ENCODE measurements around the gene UGT1A8. TPM values are rescaled to one million over a fixed set of nuclear protein-coding genes. Genes with fewer than 3 reads are reported as not detected.
A peak's percentile ranks its signal among the peaks of the same experiment; 100 is the strongest.

UGT1A8 gene
- total RNA-seq, 1 donor from 2014 or later: under 0.01 TPM

- no peak for TF ChIP-seq CTCF (IDR thresholded peaks at IDR 0.05; ENCODE audit: insufficient read depth, low read length, severe bottlenecking)
- no peak overlapping the region for H3K4me3 ChIP-seq (ENCODE audit: low read depth, low read length)
- FAIRE-seq (no peak), DNase-seq (ENCODE audit: low read depth) (peak; percentile 90)
- H3K36me3 ChIP-seq (ENCODE audit: control insufficient read depth, insufficient read depth, low read length): no peaks in the 10 kb centered on the region
- H3K27me3 ChIP-seq (ENCODE audit: control insufficient read depth, insufficient read depth, low read length): no peaks in the 10 kb centered on the region
These were observed 73.0 kb downstream of the UGT1A8 start for GRCh38 chr2:233690444-233690843.

DNA sequence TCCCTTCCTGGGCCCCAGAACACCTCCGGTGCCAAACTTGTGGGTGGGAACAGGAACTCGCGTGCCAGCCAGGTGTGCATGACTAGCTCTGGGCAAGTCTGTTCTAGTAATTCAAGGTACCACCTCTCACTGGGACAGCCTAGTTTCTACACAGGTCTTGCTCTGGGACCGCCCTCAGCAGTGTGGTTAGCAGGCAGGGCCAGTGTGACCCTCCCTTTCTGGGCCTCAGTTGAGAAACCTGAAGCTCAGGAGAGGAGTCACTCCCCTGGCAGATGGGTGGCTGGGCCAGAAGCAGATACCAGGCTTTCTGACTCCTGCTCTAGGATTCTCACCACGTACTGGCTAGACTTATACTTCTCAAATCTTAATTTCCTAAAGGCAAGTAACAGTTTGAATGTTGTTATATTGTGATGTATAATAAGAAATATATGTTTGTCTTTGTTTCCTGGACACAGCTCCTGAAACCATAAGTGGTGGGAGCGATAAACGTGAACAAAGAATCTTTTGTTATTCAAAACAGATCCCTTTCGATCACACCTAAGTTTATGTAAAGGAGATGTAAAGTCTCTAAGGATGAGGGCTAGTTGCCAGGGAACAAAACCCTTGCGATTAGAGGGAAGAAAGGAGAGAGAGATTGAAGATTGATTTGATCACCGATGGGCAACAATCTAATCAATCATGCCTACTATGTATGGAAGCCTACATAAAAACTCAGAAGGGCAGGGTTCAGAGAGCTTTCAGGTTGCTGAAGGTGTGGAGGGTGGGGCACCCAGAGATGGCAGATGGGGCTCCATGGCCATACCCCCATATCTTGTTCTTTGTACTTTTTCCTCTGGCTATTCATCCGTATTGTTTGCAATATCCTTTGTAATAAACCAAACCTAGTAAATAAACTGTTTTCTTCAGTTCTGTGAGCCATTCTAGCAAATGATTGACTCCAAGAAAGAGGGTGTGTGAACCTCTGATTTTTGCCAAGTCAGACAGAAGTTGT is 74.3 kb downstream of the UGT1A8 start:
- Histone ChIP-seq H3K27me3 (ENCODE audit: control insufficient read depth, insufficient read depth, low read length) (no peaks in the 10 kb centered on the region), H3K36me3 (ENCODE audit: control insufficient read depth, insufficient read depth, low read length) (no peaks in the 10 kb centered on the region), H3K4me3 (ENCODE audit: low read depth, low read length) (peak overlapping the region; percentile 61)
- peak; percentile 99 for DNase-seq (ENCODE audit: low read depth)
- no peak for TF ChIP-seq CTCF (IDR thresholded peaks at IDR 0.05; ENCODE audit: insufficient read depth, low read length, severe bottlenecking)
- peak; percentile 99 for FAIRE-seq

DNA sequence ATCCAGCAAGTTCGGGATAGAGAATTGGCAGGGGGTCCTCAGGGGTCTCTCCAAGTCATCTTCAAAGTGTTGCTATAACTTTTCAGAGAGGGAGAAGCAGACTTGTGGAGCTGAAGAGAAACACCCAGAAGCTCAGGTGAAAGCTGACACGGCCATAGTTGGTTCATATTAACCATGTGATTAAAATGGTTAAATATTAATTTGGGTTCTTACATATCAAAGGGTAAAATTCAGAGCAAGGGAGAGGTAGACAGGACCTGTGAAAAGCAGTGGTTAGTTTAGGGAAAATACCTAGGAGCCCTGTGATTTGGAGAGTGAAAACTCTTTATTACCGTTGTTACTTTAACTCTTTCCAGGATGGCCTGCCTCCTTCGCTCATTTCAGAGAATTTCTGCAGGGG is 75.2 kb downstream of the UGT1A8 start, which contains the start of gene UGT1A6:
UGT1A6 (plus strand) TSS at position 243 of the 400 bp plus-strand sequence; CDS start at position 358, 115 bp downstream.
- DNase-seq (ENCODE audit: low read depth) (no peak), FAIRE-seq (no peak)
- Histone ChIP-seq H3K36me3 (ENCODE audit: control insufficient read depth, insufficient read depth, low read length) (no peaks in the 10 kb centered on the region), H3K4me3 (ENCODE audit: low read depth, low read length) (peak within 1 kb of the TSS; percentile 61), H3K27me3 (ENCODE audit: control insufficient read depth, insufficient read depth, low read length) (no peaks in the 10 kb centered on the region)
- TF ChIP-seq CTCF (IDR thresholded peaks at IDR 0.05; ENCODE audit: insufficient read depth, low read length, severe bottlenecking): no peak

GRCh38 chr2:233693963-233694362 is 76.5 kb downstream of the UGT1A8 start:
- FAIRE-seq: peak; percentile 43
- TF ChIP-seq CTCF (IDR thresholded peaks at IDR 0.05; ENCODE audit: insufficient read depth, low read length, severe bottlenecking): no peak
- DNase-seq (ENCODE audit: low read depth): no peak
- peak overlapping the region; percentile 61 for H3K4me3 ChIP-seq (ENCODE audit: low read depth, low read length)
- H3K36me3 ChIP-seq (ENCODE audit: control insufficient read depth, insufficient read depth, low read length): no peaks in the 10 kb centered on the region
- H3K27me3 ChIP-seq (ENCODE audit: control insufficient read depth, insufficient read depth, low read length): no peaks in the 10 kb centered on the region

DNA sequence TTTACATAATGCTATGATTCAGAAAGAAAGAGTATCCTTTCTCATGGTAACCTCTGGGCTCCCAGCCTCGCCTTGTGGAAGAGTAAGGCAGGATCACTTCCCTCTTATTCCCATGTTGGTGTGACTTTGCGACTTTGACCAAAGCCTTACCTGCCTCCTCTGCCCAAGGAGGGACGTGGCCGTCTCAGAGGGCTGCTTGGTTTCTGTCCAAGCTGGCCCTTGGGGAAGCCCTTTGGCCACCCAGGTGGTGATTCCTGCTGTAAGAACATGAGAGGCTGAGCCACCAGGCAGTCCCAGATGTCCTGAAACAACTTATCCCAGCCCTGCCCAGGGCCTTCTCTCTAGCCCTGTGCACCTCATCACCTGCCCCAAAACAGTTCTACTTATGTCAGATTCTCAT is 81.3 kb downstream of the UGT1A8 start:
- no peak for TF ChIP-seq CTCF (IDR thresholded peaks at IDR 0.05; ENCODE audit: insufficient read depth, low read length, severe bottlenecking)
- Histone ChIP-seq H3K27me3 (ENCODE audit: control insufficient read depth, insufficient read depth, low read length) (no peaks in the 10 kb centered on the region), H3K36me3 (ENCODE audit: control insufficient read depth, insufficient read depth, low read length) (no peaks in the 10 kb centered on the region), H3K4me3 (ENCODE audit: low read depth, low read length) (no peak overlapping the region)
- FAIRE-seq (no peak), DNase-seq (ENCODE audit: low read depth) (no peak)
